ENCODE data around the gene DHRS12. TPM values are rescaled to one million over a fixed set of nuclear protein-coding genes. Genes with fewer than 3 reads are reported as not detected.
A peak's percentile ranks its signal among the peaks of the same experiment; 100 is the strongest.

DHRS12 gene
- total RNA-seq, 2 donors from 2014 or later = 2.0 to 7.2 TPM

DNA sequence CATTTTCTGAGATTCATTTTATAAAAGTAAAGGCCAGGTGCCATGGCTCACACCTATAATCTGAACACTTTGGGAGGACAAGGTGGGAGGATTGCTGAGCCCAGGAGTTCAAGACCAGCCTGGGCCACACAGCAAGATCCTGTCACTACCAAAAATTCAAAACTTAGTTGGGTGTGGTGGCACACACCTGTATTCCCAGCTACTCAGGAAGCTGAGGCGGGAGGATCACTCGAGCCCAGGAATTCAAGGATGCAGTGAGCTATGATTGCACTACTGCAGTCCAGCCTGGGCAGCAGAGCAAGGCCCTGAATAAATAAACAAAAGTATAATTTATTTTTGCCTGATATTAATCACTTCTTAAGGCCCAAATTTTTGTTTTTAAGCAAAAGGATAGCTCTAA, 40.5 kb downstream of the DHRS12 start:
- ATAC-seq (no peak), DNase-seq (ENCODE audit: low spot score in 2 of 2) (no peak)
- Mint-ChIP-seq H3K36me3 (peaks cover 7 to 8% of the 10 kb centered on the region in 2 donors), H3K9me3 (no peaks in the 10 kb centered on the region), H3K27ac (peak overlapping the region in 1 of 2 donors; percentile 1)

DNA sequence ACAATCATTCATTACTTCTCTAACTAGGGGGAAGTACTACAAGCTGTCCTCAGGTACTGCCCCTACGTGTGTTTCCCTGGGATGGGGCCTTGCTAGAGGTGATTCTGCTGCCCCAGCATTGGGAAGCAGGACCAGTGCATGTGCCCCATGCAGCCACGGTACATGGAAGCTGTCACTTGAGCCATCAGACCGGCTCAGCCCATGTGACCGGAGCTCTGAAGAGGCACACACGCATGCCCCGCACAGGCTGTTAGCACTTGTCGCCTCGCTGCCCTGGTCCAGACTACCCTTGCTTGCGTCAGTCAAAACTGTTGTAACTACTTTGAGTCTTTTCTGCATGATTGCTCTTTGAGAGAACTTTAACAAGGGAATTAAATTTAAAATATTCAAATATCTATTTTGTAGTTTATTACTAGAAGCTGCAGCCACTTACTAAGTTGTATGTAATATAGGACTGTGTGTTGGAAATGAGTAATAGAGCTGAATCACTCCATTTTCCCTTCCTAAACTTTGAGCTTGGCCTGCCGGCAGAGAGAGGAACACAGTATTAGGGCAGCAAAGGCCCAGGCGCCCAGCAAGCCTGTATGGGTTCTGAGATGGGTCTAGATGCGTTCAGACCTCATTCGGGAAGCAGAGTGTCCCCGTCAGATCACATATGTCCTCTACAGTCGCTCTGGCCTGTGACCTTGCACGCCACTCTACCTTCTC, 42.2 kb downstream of the DHRS12 start:
- no peaks in the 10 kb centered on the region for H3K9me3 Mint-ChIP-seq
- H3K36me3 Mint-ChIP-seq = peaks cover 7 to 8% of the 10 kb centered on the region in 2 donors
- no peak for ATAC-seq
- H3K27ac Mint-ChIP-seq = peak overlapping the region in 1 of 2 donors; percentile 1
- DNase-seq (ENCODE audit: low spot score in 2 of 2) = no peak

- Mint-ChIP-seq H3K27ac (no peak overlapping the region), H3K9me3 (no peaks in the 10 kb centered on the region), H3K36me3 (peaks cover 0 to 8% of the 10 kb centered on the region in 2 donors)
- no peak for ATAC-seq
- no peak for DNase-seq (ENCODE audit: low spot score in 2 of 2)
These were observed 43.4 kb downstream of the DHRS12 start for GRCh38 chr13:51760592-51760991.

DNA sequence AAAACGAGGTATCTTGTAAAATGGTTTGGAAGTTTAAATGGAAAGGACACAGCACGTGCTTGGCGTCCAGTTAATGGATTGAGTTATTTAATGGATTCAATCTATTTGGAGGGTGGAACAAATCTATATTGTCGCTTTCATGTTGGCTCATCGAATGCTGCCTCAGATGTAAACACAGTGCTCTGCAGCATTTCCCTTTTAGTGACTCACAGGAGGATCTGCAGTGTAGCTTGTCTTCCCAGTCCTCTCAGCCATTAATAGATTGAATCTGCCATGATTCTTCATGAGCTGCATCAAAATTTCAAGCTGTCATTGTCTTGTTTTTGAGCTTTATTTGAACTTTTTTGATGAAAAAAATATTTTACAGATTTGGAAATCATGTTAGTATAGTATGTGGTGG, 44.7 kb downstream of the DHRS12 start:
- ATAC-seq = no peak
- peak overlapping the region in 1 of 2 donors; percentile 50 for H3K27ac Mint-ChIP-seq

GRCh38 chr13:51758691-51759090, 45.3 kb downstream of the DHRS12 start:
- Mint-ChIP-seq H3K36me3 (peaks cover 0 to 8% of the 10 kb centered on the region in 2 donors), H3K27ac (peak overlapping the region in 1 of 2 donors; percentile 12), H3K9me3 (no peaks in the 10 kb centered on the region)
- ATAC-seq = no peak
- DNase-seq (ENCODE audit: low spot score in 2 of 2) = no peak

More for the DNA sequence above, 44.7 kb downstream of the DHRS12 start:
- DNase-seq (ENCODE audit: low spot score in 2 of 2) = no peak
- H3K9me3 Mint-ChIP-seq = no peaks in the 10 kb centered on the region
- peaks cover 0 to 8% of the 10 kb centered on the region in 2 donors for H3K36me3 Mint-ChIP-seq

DNA sequence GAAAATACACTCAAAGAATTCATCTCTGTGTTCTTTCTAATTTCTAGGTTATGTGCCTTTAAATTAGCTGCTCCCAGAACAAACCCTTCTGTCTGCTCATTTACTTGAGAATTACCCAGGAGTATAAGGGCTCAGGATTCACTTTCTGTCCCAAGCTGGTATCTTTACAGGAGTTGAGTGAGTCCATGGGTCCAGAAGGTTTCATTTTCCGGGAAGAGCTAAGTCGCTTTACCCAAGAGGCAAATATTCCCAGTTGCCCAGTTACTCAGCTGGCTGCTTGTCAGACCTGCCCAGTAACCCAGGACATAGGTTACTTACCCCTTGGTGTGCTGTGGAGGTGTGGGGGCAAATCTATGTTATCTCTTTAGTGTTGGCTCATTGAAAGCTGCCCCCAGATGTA, 47.3 kb downstream of the DHRS12 start:
- H3K36me3 Mint-ChIP-seq = peaks cover 0 to 8% of the 10 kb centered on the region in 2 donors

GRCh38 chr13:51747438-51748434, 56.2 kb downstream of the DHRS12 start:
- DNase-seq (ENCODE audit: low spot score in 2 of 2) = no peak
- H3K27ac Mint-ChIP-seq = no peak overlapping the region
- peaks cover 8 to 10% of the 10 kb centered on the region in 2 donors for H3K9me3 Mint-ChIP-seq
- peaks cover 11 to 27% of the 10 kb centered on the region in 2 donors for H3K36me3 Mint-ChIP-seq
- no peak for ATAC-seq

More for the DNA sequence above, 47.3 kb downstream of the DHRS12 start:
- Mint-ChIP-seq H3K27ac (peak overlapping the region in 1 of 2 donors; percentile 18), H3K9me3 (no peaks in the 10 kb centered on the region)
- no peak for ATAC-seq
- DNase-seq (ENCODE audit: low spot score in 2 of 2) = no peak

DNA sequence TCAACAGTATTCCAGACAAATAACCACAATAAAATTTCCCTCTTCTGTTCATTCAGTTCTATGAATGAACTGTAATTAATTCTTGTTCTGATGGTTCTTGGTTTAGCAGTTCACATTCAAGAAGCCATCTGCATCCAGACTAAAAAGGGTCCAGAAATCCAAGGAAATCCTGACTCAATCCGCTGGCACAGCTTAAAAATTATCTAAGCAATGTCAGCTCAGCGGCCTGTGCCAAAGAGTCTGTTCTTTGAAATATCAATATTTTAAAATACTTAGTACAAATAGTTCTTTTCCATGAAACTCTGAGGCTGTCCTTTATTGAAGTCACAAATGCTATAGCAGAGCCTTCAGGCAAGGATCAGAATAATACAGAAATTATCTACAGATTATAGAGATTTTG, 57.2 kb downstream of the DHRS12 start:
- peaks cover 11 to 27% of the 10 kb centered on the region in 2 donors for H3K36me3 Mint-ChIP-seq
- H3K9me3 Mint-ChIP-seq = peaks cover 8 to 10% of the 10 kb centered on the region in 2 donors
- no peak for ATAC-seq
- DNase-seq (ENCODE audit: low spot score in 2 of 2) = no peak
- no peak overlapping the region for H3K27ac Mint-ChIP-seq

- ATAC-seq (no peak), DNase-seq (ENCODE audit: low spot score in 2 of 2) (no peak)
- Mint-ChIP-seq H3K27ac (no peak overlapping the region), H3K36me3 (peaks cover 15 to 37% of the 10 kb centered on the region in 2 donors), H3K9me3 (peaks cover 8 to 10% of the 10 kb centered on the region in 2 donors)
These were observed 58.7 kb downstream of the DHRS12 start for GRCh38 chr13:51745243-51745642.

DNA sequence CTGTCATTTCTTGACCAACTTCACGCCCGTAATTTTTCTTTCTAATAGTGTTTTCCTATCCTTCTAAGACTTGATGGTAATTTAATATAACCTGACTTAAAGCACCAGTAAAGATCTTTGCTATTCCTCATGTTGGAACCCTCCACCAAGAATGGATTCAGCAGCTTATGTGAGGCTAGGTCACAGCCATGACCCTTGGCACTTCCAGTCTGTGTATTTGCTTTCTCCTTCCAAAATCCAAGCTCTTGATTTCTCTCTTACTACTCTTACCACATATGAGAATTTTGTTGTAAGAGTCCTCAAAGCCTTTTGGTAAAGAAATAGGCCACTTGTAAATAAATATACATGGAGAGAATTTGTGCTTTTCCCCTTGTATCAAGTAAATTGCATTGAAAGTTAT, 61.4 kb downstream of the DHRS12 start:
- H3K36me3 Mint-ChIP-seq = peaks cover 14 to 22% of the 10 kb centered on the region in 2 donors
- no peak overlapping the region for H3K27ac Mint-ChIP-seq
- no peak for DNase-seq (ENCODE audit: low spot score in 2 of 2)
- H3K9me3 Mint-ChIP-seq = peaks cover 2 to 5% of the 10 kb centered on the region in 2 donors
- ATAC-seq = no peak

GRCh38 chr13:51742031-51742430, 61.9 kb downstream of the DHRS12 start:
- no peak for DNase-seq (ENCODE audit: low spot score in 2 of 2)
- H3K9me3 Mint-ChIP-seq = peaks cover 2 to 5% of the 10 kb centered on the region in 2 donors
- H3K27ac Mint-ChIP-seq = no peak overlapping the region
- ATAC-seq = no peak
- peaks cover 11 to 16% of the 10 kb centered on the region in 2 donors for H3K36me3 Mint-ChIP-seq

DNA sequence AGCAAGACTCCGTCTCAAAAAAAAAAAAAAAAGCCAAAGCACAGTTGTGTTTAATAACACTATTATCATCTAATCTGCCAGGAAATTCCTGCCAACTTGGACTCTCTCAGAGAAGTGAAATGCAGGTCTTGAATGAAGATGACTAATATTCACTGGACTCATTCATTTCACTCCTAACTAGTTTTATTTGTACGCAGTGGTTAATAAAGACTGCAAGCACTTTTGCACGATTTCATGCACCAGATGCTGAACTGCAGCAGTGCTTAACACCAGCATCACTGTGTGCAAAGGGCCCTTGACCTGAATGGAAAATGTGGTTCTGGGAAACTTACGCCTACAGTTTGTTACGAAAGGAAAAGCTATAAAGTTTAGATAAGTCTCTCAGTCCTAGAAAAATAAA, 63.3 kb downstream of the DHRS12 start:
- Mint-ChIP-seq H3K36me3 (peaks cover 11 to 16% of the 10 kb centered on the region in 2 donors), H3K27ac (no peak overlapping the region), H3K9me3 (peaks cover 2 to 5% of the 10 kb centered on the region in 2 donors)
- DNase-seq (ENCODE audit: low spot score in 2 of 2) = no peak
- no peak for ATAC-seq

GRCh38 chr13:51739027-51739764, 64.8 kb downstream of the DHRS12 start:
- Mint-ChIP-seq H3K27ac (no peak overlapping the region), H3K36me3 (peaks cover 10 to 11% of the 10 kb centered on the region in 2 donors), H3K9me3 (no peaks in the 10 kb centered on the region)
- DNase-seq (ENCODE audit: low spot score in 2 of 2) = no peak
- no peak for ATAC-seq

DNA sequence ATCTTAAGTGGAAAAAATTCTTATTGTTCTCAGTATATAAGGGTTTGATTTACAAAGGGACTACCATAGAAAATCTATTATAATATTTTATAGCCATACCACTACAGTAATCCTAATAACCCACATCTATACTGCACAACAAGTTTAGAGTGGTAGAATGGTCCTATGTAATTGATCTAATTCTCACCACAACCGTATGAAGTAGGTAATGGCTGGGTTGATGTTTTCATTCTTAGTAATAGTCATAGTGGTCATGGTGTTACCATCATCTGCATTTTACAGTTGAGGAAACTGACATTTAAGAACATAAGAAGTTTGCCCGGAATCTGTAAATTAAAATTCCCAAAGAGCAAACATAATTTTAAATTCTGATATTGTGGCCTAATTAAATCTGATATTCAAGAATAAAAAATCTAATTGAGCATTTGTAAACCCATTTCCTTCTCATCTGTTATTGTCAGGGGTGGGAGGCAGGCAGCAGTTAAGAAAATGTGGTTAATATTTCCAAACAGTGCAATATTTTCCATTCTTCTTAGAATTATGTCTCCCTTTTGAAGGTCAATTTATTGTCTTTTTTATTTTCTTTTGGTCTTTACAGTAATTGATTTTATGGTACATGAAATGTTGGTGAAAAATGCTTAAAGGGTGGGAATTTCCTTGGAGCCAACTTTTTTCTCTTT, 65.6 kb downstream of the DHRS12 start:
- ATAC-seq (peak; percentile 67 to 77), DNase-seq (ENCODE audit: low spot score in 2 of 2) (no peak)
- Mint-ChIP-seq H3K36me3 (peaks cover 10 to 11% of the 10 kb centered on the region in 2 donors), H3K9me3 (no peaks in the 10 kb centered on the region), H3K27ac (no peak overlapping the region)

- peaks cover 10 to 11% of the 10 kb centered on the region in 2 donors for H3K36me3 Mint-ChIP-seq
- DNase-seq (ENCODE audit: low spot score in 2 of 2) (no peak), ATAC-seq (peak; percentile 34 to 49)
- no peaks in the 10 kb centered on the region for H3K9me3 Mint-ChIP-seq
- no peak overlapping the region for H3K27ac Mint-ChIP-seq
These were observed 66.4 kb downstream of the DHRS12 start for GRCh38 chr13:51737609-51738008.

GRCh38 chr13:51734786-51735185, 69.2 kb downstream of the DHRS12 start:
- ATAC-seq (no peak), DNase-seq (ENCODE audit: low spot score in 2 of 2) (no peak)
- Mint-ChIP-seq H3K27ac (peak overlapping the region in 1 of 2 donors; percentile 41), H3K36me3 (peaks cover 0 to 6% of the 10 kb centered on the region in 2 donors), H3K9me3 (no peaks in the 10 kb centered on the region)

Data from activated naive CD4-positive, alpha-beta T cell treated with anti-CD3 and anti-CD28 coated beads, Interleukin-2, amount 50 U/mL, for 72 hours (primary cell).